Mucosa of stomach (tissue), 1 donor: ENCODE results near the gene ADISSP.

ENCODE experiments used
- H3K27me3 ChIP-seq: one replicate; pipeline ENCODE4 v1.7.0; 2013; ENCODE audit warnings: mild to moderate bottlenecking, low read length; ENCODE audit not compliant: control insufficient read depth, insufficient read depth
- H3K36me3 ChIP-seq: one replicate; pipeline ENCODE4 v1.7.0; 2013; ENCODE audit warnings: low read length; ENCODE audit not compliant: control insufficient read depth, insufficient read depth
- H3K4me1 ChIP-seq: one replicate; pipeline ENCODE4 v1.7.0; 2013; ENCODE audit warnings: mild to moderate bottlenecking, low read length; ENCODE audit not compliant: control insufficient read depth, insufficient read depth
- H3K4me3 ChIP-seq: one replicate; pipeline ENCODE4 v1.7.0; 2013; ENCODE audit warnings: low read length
- H3K9ac ChIP-seq: one replicate; pipeline ENCODE4 v1.7.0; 2013; ENCODE audit warnings: mild to moderate bottlenecking, low read length, moderate library complexity
- H3K9me3 ChIP-seq: one replicate; pipeline ENCODE4 v1.7.0; 2013; ENCODE audit warnings: mild to moderate bottlenecking, low read length, moderate library complexity; ENCODE audit not compliant: control insufficient read depth
- donor health status: Pancreatic carcinoma.

The ADISSP gene

GRCh38 chr20:3747471-3747870, 20.1 kb downstream of the ADISSP start:
- Histone ChIP-seq H3K9ac (no peak overlapping the region), H3K36me3 (no peaks in the 10 kb centered on the region), H3K4me3 (no peak overlapping the region)

DNA sequence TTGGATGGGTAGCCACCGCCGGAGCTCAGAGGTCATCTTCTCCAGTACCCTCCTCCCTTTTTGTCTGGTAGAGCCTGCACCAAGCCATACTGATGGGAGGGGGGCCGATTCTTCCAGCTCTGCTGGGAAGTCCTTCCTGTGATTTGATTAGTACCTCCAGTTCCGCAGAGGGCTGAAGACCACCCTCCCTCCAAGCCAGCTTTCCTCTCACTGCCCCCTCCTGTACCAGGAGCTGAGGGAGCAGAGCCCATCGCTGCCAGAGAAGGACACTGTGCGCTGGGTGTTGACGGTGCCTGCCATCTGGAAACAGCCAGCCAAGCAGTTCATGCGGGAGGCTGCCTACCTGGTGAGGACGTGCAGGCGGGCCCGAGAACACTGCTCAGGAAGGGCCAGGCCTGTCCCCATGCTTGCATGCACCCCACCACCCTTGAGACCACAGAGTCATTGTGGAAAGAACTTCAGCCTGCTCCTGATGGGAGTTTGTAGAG, 21.8 kb downstream of the ADISSP start:
- Histone ChIP-seq H3K9me3 (no peaks in the 10 kb centered on the region), H3K36me3 (no peaks in the 10 kb centered on the region), H3K4me1 (peaks cover 19% of the 10 kb centered on the region), H3K27me3 (peaks cover 19% of the 10 kb centered on the region), H3K4me3 (no peak overlapping the region), H3K9ac (no peak overlapping the region)

More at GRCh38 chr20:3747471-3747870, 20.1 kb downstream of the ADISSP start:
- H3K9me3 ChIP-seq, result no peaks in the 10 kb centered on the region
- peaks cover 30% of the 10 kb centered on the region for H3K4me1 ChIP-seq
- H3K27me3 ChIP-seq, result peaks cover 24% of the 10 kb centered on the region

- no peak overlapping the region for H3K4me3 ChIP-seq
- peaks cover 12% of the 10 kb centered on the region for H3K27me3 ChIP-seq
- no peaks in the 10 kb centered on the region for H3K9me3 ChIP-seq
- H3K4me1 ChIP-seq, result peaks cover 15% of the 10 kb centered on the region
- no peaks in the 10 kb centered on the region for H3K36me3 ChIP-seq
- no peak overlapping the region for H3K9ac ChIP-seq
Measured at GRCh38 chr20:3744806-3745685, 22.5 kb downstream of the ADISSP start.

- H3K9ac ChIP-seq, result no peak overlapping the region
- peaks cover 6% of the 10 kb centered on the region for H3K4me1 ChIP-seq
- no peaks in the 10 kb centered on the region for H3K9me3 ChIP-seq
- H3K27me3 ChIP-seq, result peaks cover 2% of the 10 kb centered on the region
- no peaks in the 10 kb centered on the region for H3K36me3 ChIP-seq
- no peak overlapping the region for H3K4me3 ChIP-seq
Measured at GRCh38 chr20:3744037-3744436, 23.5 kb downstream of the ADISSP start.

- Histone ChIP-seq H3K4me3 (no peak overlapping the region), H3K36me3 (no peaks in the 10 kb centered on the region), H3K27me3 (no peaks in the 10 kb centered on the region), H3K4me1 (peaks cover 6% of the 10 kb centered on the region), H3K9ac (no peak overlapping the region), H3K9me3 (no peaks in the 10 kb centered on the region)
Measured at GRCh38 chr20:3743251-3743650, 24.3 kb downstream of the ADISSP start.

DNA sequence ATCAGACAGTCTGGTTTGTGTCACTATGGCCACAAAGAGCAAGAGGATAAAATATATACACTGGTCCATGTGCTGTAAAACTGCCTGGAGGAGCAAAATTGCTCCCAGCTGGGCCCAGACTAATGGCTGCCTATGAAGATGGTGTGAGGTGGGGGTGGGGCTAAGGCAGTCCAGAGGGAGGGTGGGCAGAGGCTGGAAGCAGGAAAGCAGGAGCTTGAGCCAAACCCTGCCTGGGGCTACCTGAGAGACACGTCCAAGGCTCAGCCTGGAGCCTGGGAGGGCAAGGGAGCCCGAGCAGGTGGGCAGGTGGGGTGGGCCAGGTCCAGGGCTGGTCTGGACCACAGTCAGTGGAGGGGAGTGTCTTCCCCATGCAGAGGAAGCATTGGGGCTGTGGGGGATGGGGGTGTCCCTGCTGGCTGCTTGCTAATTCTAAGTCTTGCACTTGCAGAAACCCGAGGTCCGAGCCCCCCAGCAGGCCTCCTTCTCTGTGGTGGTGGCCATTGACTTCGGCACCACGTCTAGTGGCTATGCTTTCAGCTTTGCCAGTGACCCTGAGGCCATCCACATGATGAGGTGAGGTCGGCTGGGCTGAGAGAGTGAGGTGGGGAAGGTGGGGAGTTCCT, 25.6 kb downstream of the ADISSP start:
- Histone ChIP-seq H3K36me3 (no peaks in the 10 kb centered on the region), H3K4me1 (peaks cover 6% of the 10 kb centered on the region), H3K9me3 (no peaks in the 10 kb centered on the region), H3K9ac (no peak overlapping the region), H3K4me3 (no peak overlapping the region), H3K27me3 (no peaks in the 10 kb centered on the region)

GRCh38 chr20:3740615-3741301, 26.8 kb downstream of the ADISSP start:
- peaks cover 6% of the 10 kb centered on the region for H3K4me1 ChIP-seq
- no peaks in the 10 kb centered on the region for H3K9me3 ChIP-seq
- no peaks in the 10 kb centered on the region for H3K27me3 ChIP-seq
- H3K36me3 ChIP-seq, result no peaks in the 10 kb centered on the region
- no peak overlapping the region for H3K9ac ChIP-seq
- H3K4me3 ChIP-seq, result no peak overlapping the region

DNA sequence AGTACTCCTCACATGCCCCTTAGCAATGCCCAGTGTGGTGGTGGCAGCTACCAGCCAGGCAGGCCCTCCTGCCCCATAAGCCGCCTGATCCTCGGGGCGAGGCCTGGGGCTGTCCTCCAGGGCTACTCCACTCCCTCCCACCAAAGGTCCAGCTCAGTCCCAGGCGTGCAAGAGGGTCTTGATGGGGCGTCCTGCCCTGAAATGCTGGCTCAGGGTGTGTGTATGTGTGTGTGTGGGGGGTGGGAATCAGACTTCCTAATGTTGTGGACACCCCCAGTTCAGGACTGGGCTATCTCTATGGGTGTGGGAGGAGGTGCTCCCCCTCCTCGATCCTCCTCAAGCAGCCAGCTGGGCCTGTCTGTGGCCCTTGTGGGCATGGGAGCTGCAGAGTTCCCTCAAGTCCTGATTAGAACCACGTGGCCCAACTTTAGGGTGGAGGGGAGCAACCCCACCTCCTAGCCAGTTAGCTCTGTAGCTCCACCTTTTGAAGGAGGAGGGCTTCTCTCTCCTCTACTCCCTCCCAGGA, 27.6 kb downstream of the ADISSP start:
- no peaks in the 10 kb centered on the region for H3K36me3 ChIP-seq
- peaks cover 7% of the 10 kb centered on the region for H3K4me1 ChIP-seq

GRCh38 chr20:3739054-3739925, 28.3 kb downstream of the ADISSP start:
- H3K9ac ChIP-seq, result no peak overlapping the region
- no peaks in the 10 kb centered on the region for H3K9me3 ChIP-seq
- H3K27me3 ChIP-seq, result no peaks in the 10 kb centered on the region
- no peak overlapping the region for H3K4me3 ChIP-seq
- H3K4me1 ChIP-seq, result peaks cover 8% of the 10 kb centered on the region
- H3K36me3 ChIP-seq, result no peaks in the 10 kb centered on the region

More for the DNA sequence above, 27.6 kb downstream of the ADISSP start:
- H3K9me3 ChIP-seq, result no peaks in the 10 kb centered on the region
- no peak overlapping the region for H3K4me3 ChIP-seq
- no peak overlapping the region for H3K9ac ChIP-seq
- H3K27me3 ChIP-seq, result no peaks in the 10 kb centered on the region

DNA sequence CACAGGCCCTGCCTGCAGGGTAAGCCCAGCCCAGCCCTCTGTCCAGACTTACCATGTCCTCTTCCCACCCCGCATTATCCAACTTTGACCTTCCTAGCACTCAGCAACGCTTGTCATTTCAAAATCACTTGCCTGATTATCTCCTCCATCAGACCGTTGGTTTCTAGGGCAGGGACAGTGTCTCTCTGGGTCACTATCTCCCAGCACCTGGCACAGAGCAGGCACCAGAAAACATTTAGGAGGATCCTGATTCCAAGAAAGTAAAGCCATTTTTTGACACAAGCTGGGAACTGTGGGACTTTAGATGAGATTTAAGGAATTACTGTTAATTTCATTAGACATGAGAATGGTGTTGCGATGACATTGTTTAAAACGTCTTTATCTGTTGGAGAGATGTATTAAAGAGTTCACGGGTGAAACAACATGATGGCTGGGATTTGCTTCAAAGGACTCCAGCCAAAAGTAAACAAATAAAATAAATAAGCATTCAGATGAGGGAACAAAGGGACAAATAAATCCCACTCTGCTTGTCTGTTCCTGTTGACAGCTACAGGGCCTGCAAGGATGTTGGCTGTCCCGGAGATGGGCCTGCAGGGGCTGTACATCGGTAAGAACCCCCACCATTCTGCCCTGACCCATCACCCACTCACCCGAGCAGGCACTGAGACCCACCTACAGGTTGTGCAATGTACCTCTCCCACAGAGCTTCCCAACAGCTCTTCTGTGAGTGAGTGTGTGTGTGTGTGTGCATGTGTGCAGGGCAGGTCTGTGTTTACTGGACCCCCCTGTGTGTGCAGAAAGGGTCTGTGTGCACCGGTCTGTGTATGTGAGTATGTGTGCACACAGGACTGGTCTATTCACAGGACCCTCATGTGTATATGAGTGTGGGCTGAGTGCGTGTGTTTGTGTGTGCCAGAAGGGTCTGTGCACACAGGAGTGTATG, 29.2 kb downstream of the ADISSP start:
- Histone ChIP-seq H3K9ac (no peak overlapping the region), H3K4me3 (no peak overlapping the region), H3K36me3 (no peaks in the 10 kb centered on the region), H3K9me3 (no peaks in the 10 kb centered on the region), H3K27me3 (peaks cover 5% of the 10 kb centered on the region), H3K4me1 (peaks cover 17% of the 10 kb centered on the region)
